Breast epithelium (tissue), 4 donors: ENCODE measurements around the gene REPS2. TPM values are rescaled to one million over a fixed set of nuclear protein-coding genes. Genes with fewer than 3 reads are reported as not detected.
"Not testable (repeated sequence)": the region's sequence is repeated elsewhere in the genome, so short reads cannot be mapped to it uniquely, and the experiment has no call there.

Experiments used
- DNase-seq, 2 donors: peaks; one replicate each; pipeline ENCODE4 v3.0.0-alpha.2; 2019; ENCODE audit warnings: low spot score in 2 of 2
- H3K27ac ChIP-seq, 2 donors: fragments of 200-600 bp; sonication (generic) in 1 of 2; one replicate each; pipeline ENCODE4 v1.5.1; 2016 to 2019; ENCODE audit warnings: mild to moderate bottlenecking in 1 of 2
- H3K27me3 ChIP-seq, 2 donors: fragments of 200-600 bp; sonication (generic) in 1 of 2; one replicate each; pipeline versions ENCODE4 v1.5.1 to v1.6.0; 2017 to 2019; ENCODE audit warnings: control low read depth in 1 of 2, mild to moderate bottlenecking in 1 of 2
- H3K36me3 ChIP-seq: fragments of 200-600 bp; one replicate; pipeline ENCODE4 v1.5.1; 2019
- H3K4me1 ChIP-seq, 2 donors: fragments of 200-600 bp; sonication (generic); one replicate each; pipeline ENCODE4 v1.5.1; 2016 to 2019; ENCODE audit warnings: control low read depth in 1 of 2
- H3K4me3 ChIP-seq, 3 donors: fragments of 200-600 bp; sonication (generic); 1 replicate in 2 of 3; 2 replicates in 1 of 3; pipeline ENCODE4 v1.5.1; 2016 to 2019; ENCODE audit warnings: mild to moderate bottlenecking in 3 of 3, moderate library complexity in 2 of 3
- H3K9me3 ChIP-seq, 2 donors: fragments of 200-600 bp; sonication (generic) in 1 of 2; one replicate each; pipeline ENCODE4 v1.5.1; 2016 to 2019; ENCODE audit warnings: control low read depth in 1 of 2
- CTCF ChIP-seq, 3 donors: fragments of 450-650 bp; IDR thresholded peaks; one replicate each; pipeline ENCODE4 v1.5.1; 2016 to 2017; ENCODE audit warnings: antibody characterized with exemption in 3 of 3, mild to moderate bottlenecking in 3 of 3, moderate library complexity in 3 of 3
- POLR2A ChIP-seq: fragments of 450-650 bp; IDR thresholded peaks from one replicate; pipeline ENCODE4 v1.6.1; 2016; ENCODE audit warnings: antibody characterized with exemption, mild to moderate bottlenecking, moderate library complexity
- POLR2AphosphoS5 ChIP-seq, 3 donors: sonication (generic); formaldehyde crosslinking; IDR thresholded peaks; one replicate each; pipeline ENCODE4 v1.6.1; 2017; ENCODE audit warnings: antibody characterized with exemption in 3 of 3
- intact Hi-C: fragments of 100-400 bp; cut with DNase I; formaldehyde crosslinking; loops from one replicate; pipeline ENCODE4 v1.15.1; 2023; ENCODE audit warnings: low total_unique reads
- total RNA-seq, 3 donors: library from RNA; depleted of rRNA; stranded (reverse); fragments of >200 nt; gene quantifications; one replicate each; pipeline ENCODE4 v1.1.0, GENCODE V29; 2016

REPS2 gene
- total RNA-seq, 3 donors from 2014 or later = 9.6 to 21.4 (median 13.1) TPM

- Histone ChIP-seq H3K27ac (peak overlapping the region in 1 of 2 donors; percentile 48), H3K27me3 (peaks cover 0 to 16% of the 10 kb centered on the region in 2 donors), H3K4me3 (peak overlapping the region; percentile 57 to 79 (median 65)), H3K9me3 (peaks cover 0 to 5% of the 10 kb centered on the region in 2 donors), H3K4me1 (no peaks in the 10 kb centered on the region), H3K36me3 (no peaks in the 10 kb centered on the region)
- intact Hi-C loops = no loop called here
- no peak for DNase-seq
- TF ChIP-seq CTCF (IDR thresholded peaks at IDR 0.05) (no peak), POLR2A (no peak), POLR2AphosphoS5 (IDR thresholded peaks at IDR 0.05) (no peak)
These were observed 609 bp downstream of the REPS2 start for GRCh38 chrX:16946971-16947562.

- TF ChIP-seq CTCF (IDR thresholded peaks at IDR 0.05) (no peak), POLR2A (no peak), POLR2AphosphoS5 (IDR thresholded peaks at IDR 0.05) (no peak)
- intact Hi-C loops = loop anchor here (10.0 kb wide), 1 partner anchor 464 kb away; no protein-coding TSS in a partner anchor
- H3K4me3 ChIP-seq = no peak overlapping the region
- H3K27me3 ChIP-seq = peaks cover 0 to 28% of the 10 kb centered on the region in 2 donors
- H3K4me1 ChIP-seq = no peaks in the 10 kb centered on the region
- H3K27ac ChIP-seq = no peak overlapping the region
- no peaks in the 10 kb centered on the region for H3K9me3 ChIP-seq
- no peaks in the 10 kb centered on the region for H3K36me3 ChIP-seq
- DNase-seq = no peak
These were observed 4.0 kb downstream of the REPS2 start for GRCh38 chrX:16950423-16950822.

DNA sequence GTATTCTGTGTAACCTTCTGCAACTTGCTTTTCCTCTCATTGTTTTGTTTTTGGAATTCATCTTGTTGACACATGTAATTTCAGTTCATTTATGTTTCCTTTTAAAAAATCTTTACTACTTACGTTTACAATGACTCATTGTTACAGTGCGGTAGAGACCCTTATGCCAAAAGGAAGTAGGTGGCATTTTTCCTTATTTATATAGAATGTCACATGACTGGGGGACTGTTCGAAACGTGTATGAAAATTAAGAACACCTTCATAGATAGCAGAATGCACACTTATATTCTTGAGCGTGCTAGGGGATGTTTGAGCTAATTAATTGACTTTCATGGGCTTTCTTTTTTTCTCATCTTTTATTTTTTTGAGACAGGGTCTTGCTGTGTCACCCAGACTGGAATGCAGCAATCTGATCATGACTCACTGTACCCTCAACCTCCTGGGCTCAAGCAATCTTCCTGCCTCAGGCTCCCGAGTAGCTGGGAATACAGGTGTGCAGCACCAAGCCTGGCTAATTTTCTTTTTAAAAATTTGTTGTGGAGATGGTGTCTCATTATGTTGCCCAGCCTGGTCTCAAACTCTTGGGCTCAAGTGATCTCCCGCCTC lies 7.3 kb downstream of the REPS2 start:
- TF ChIP-seq POLR2A (no peak), POLR2AphosphoS5 (IDR thresholded peaks at IDR 0.05) (no peak), CTCF (IDR thresholded peaks at IDR 0.05) (no peak)
- Histone ChIP-seq H3K36me3 (no peaks in the 10 kb centered on the region), H3K4me3 (no peak overlapping the region), H3K27ac (no peak overlapping the region), H3K9me3 (no peaks in the 10 kb centered on the region), H3K4me1 (no peaks in the 10 kb centered on the region), H3K27me3 (peaks cover 0 to 33% of the 10 kb centered on the region in 2 donors)
- DNase-seq = no peak
- intact Hi-C loops = loop anchor here (10.0 kb wide), 1 partner anchor 461 kb away; no protein-coding TSS in a partner anchor

DNA sequence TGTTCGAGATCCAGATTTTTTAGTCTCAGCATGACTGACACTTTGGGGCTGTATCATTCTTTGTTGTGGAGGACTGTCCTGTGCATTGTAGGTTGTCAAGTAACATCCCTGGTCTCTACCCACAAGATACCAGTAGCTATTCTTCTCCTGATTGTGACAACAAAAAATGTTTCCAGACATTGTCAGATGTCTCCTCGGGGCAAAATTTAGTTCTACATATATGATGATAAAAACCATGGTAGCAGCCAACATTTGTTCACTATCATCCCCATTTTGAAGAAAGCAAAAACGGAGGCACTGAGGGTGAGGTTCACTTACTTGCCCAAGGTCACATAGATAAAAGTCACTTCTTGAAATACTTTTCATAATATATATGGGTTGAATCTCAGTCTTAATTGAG lies 11.3 kb downstream of the REPS2 start:
- peaks cover 0 to 44% of the 10 kb centered on the region in 2 donors for H3K27me3 ChIP-seq
- intact Hi-C loops = loop anchor here (5.0 to 10.0 kb wide), 2 partner anchors 457 to 985 kb away; no protein-coding TSS in a partner anchor
- no peak overlapping the region for H3K4me3 ChIP-seq
- TF ChIP-seq POLR2A = no peak
- TF ChIP-seq CTCF (IDR thresholded peaks at IDR 0.05) = no peak
- no peak for TF ChIP-seq POLR2AphosphoS5 (IDR thresholded peaks at IDR 0.05)
- no peaks in the 10 kb centered on the region for H3K4me1 ChIP-seq
- no peaks in the 10 kb centered on the region for H3K9me3 ChIP-seq
- no peaks in the 10 kb centered on the region for H3K36me3 ChIP-seq
- DNase-seq = no peak
- no peak overlapping the region for H3K27ac ChIP-seq

- no peak for TF ChIP-seq CTCF (IDR thresholded peaks at IDR 0.05)
- no peak for TF ChIP-seq POLR2A
- TF ChIP-seq POLR2AphosphoS5 (IDR thresholded peaks at IDR 0.05) = no peak
- Histone ChIP-seq H3K4me1 (no peaks in the 10 kb centered on the region), H3K27me3 (peaks cover 0 to 44% of the 10 kb centered on the region in 2 donors), H3K27ac (no peak overlapping the region), H3K4me3 (no peak overlapping the region), H3K36me3 (no peaks in the 10 kb centered on the region), H3K9me3 (no peaks in the 10 kb centered on the region)
- intact Hi-C loops = loop anchor here (5.0 to 10.0 kb wide), 2 partner anchors 456 to 984 kb away; no protein-coding TSS in a partner anchor
- DNase-seq = no peak
These were observed 11.9 kb downstream of the REPS2 start for GRCh38 chrX:16958356-16958755.

DNA sequence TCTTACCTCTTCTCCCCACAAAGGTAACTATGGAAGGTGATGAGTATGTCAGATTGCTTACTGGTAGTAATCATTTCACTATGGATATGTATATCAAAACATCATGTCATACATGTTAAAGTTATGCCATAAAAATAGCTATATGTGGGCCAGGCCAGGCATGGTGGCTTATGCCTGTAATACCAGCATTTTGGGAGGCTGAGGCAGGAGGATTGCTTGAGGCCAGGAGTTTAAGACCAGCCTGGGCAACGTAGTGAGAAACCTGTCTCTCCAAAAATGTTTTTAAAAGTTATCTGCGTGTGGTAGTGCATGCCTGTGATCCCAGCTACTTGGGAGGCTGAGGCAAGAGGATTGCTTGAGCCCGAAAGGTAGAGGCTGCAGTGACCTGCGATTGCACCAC lies 16.2 kb downstream of the REPS2 start:
- H3K27me3 ChIP-seq = peaks cover 0 to 19% of the 10 kb centered on the region in 2 donors
- intact Hi-C loops, DNase-seq, H3K4me3 ChIP-seq, H3K27ac ChIP-seq, H3K36me3 ChIP-seq, H3K9me3 ChIP-seq, H3K4me1 ChIP-seq: not testable (repeated sequence)
